IPS DF 4.7 (cell line): ENCODE measurements around the gene POLA2.
"Not testable (repeated sequence)": the region's sequence is repeated elsewhere in the genome, so short reads cannot be mapped to it uniquely, and the experiment has no call there.

ENCODE experiments used
- DNase-seq: peaks from one replicate; pipeline ENCODE4 v3.0.0-alpha.2; 2013; ENCODE audit warnings: low spot score; ENCODE audit errors: extremely low read depth

The POLA2 gene, protein sequence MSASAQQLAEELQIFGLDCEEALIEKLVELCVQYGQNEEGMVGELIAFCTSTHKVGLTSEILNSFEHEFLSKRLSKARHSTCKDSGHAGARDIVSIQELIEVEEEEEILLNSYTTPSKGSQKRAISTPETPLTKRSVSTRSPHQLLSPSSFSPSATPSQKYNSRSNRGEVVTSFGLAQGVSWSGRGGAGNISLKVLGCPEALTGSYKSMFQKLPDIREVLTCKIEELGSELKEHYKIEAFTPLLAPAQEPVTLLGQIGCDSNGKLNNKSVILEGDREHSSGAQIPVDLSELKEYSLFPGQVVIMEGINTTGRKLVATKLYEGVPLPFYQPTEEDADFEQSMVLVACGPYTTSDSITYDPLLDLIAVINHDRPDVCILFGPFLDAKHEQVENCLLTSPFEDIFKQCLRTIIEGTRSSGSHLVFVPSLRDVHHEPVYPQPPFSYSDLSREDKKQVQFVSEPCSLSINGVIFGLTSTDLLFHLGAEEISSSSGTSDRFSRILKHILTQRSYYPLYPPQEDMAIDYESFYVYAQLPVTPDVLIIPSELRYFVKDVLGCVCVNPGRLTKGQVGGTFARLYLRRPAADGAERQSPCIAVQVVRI

DNA sequence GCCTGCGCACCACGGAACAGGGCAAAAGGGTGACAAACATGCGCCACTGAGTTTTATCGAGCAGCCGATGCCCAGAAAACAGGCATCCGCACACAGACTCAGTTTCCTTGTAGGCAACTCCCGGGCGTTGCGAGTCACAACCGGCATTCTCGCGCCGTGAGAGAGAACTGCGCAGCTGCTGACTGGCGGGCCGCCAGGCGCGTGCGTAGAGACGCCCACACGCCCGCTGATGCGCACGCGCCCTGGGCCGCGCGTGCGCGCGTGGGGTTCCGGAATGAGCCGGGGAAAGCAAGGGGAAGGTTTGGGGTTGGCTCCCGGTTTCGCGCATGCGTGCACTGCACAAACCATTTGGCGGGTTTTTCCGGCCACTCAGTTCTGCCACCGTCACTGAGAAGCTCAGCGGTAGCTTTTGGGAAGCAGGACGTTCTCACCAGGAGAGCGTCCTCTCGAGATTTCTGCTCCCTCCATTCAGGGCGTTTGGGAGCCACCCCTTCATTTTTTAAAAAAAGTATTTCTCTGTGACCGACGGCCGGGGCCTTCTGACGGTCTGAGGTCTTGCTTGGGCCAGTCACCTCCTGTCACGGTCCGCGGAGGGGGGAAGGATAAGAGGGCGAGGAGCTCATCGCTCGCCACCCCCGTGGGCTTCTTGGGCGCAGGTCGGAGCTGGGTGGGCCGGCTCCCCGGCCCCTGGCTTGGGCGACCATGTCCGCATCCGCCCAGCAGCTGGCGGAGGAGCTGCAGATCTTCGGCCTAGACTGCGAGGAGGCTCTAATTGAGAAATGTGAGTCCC, at the start of gene POLA2:
POLA2 (plus strand) TSS at position 372 of the 790 bp plus-strand sequence; CDS start at position 703, 331 bp downstream.
- DNase-seq = no peak

GRCh38 chr11:65212226-65212801, 49.4 kb upstream of the POLA2 start:
- no peak for DNase-seq

DNA sequence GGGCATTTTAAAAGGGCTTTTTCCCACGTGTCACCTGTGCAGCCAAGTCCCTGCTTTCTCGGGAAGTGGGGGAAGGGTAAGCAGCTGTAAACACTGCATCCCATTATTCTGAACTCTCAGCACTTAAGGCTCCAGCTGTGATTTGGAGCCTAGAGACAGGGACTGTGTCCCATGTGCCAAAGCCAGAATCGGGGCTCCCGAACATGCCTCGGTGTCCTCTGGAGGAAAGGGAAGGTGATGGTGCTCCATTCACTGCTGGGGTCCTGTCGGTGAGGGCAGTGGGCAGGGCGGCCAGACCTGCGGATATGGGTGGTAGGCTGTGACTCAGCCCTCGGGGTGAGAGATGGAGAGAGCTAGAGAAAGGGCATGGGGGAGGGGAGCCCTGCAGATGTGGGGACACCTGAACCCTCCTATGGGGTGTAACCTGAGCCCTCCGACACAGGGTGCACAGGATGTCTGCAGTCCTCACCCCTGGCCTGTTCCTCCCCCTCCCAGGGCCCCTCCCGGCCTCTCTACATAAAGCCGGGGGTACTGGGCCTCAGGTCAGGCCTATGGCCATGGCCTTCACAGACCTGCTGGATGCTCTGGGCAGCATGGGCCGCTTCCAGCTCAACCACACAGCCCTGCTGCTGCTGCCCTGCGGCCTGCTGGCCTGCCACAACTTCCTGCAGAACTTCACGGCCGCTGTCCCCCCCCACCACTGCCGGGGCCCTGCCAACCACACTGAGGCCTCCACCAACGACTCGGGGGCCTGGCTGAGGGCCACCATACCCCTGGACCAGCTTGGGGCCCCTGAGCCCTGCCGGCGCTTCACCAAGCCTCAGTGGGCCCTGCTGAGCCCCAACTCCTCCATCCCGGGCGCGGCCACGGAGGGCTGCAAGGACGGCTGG, 48.2 kb upstream of the POLA2 start:
- no peak for DNase-seq

GRCh38 chr11:65214212-65214845, 47.4 kb upstream of the POLA2 start:
- DNase-seq = no peak

- no peak for DNase-seq
Observed at GRCh38 chr11:65215441-65216076, 46.2 kb upstream of the POLA2 start.

DNA sequence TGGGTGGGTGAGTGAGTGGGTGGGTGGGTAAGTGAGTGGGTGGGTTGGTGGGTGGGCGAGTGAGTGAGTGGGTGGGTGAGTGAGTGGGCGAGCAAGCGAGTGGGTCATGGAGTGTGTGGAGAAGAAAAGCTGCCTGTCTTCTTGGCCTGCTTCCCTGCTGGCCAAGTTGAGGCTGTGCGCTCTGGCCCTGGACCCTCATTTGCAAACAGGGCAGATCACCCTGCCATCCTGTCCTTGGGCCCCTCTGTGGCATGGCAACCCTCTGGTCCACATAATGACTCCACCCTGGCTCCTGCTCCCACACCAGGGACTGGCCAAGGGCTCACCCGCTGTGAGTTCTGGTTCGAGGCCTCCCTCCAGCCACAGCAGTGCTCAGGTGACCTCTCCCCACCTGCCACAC, 44.9 kb upstream of the POLA2 start:
- DNase-seq = no peak

DNA sequence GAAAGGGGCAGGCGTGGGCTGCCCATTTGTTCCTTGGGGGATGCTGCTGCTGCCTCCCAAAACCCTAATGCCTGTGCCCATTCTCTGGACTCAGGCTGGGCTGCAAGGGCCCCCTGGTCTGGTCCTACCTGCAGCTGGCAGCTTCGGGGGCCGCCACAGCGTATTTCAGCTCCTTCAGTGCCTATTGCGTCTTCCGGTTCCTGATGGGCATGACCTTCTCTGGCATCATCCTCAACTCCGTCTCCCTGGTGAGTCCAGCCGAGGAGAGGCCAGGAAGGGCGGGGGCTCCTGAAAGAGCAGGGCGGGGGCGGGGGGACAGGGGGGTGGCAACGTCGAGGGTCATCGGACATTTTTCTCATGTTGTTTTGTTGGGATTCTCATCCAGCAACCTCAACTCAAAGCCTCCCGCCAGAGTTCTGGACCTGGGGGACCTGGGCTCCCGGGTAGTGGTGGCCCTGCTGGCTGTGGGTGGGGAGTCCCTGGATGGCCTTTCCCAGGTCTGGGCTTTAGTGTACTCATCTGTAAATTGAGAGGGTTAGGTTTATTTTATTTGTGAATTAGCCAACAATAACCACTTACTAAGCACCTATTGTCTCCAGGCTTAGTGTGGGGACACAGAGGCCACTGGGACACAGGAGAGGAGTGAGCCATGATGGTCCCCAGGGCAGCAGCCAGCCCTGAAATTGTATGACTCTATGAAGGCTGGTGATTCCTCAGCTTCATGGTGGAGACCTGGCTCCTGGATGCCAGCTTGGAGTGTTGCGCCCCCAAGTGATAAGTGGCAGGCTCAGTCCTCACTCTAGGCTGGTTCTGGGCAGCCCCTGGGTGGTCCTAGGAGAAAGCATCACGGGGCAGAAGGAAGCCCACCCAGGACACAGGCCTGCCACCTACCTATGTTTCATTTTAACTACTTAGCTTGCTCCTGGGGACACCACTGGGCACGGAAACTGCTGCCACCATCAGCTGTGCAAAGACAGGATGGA, 44.0 kb upstream of the POLA2 start:
- no peak for DNase-seq

DNA sequence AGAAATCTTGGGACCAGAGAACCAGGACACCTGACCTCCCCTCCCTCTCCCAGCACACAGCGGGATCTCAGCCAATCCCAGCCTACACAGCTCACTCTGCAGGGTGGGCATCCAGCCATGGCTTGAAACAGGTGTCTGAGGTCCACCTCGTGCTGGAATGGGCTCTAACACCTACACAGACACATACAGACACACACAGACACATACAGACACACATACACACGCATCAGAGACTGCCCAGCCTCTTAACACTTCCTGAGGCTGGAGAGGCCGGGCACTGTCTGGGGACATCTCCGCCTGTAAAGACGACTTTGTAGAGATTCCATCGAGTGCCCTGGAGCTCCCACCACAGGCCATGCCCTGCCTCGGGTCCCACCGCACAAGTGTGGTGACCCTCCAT, 43.3 kb upstream of the POLA2 start:
- no peak for DNase-seq

GRCh38 chr11:65219930-65220213, 41.9 kb upstream of the POLA2 start:
- no peak for DNase-seq

- DNase-seq = no peak
Observed at GRCh38 chr11:65221026-65221425, 40.7 kb upstream of the POLA2 start.

DNA sequence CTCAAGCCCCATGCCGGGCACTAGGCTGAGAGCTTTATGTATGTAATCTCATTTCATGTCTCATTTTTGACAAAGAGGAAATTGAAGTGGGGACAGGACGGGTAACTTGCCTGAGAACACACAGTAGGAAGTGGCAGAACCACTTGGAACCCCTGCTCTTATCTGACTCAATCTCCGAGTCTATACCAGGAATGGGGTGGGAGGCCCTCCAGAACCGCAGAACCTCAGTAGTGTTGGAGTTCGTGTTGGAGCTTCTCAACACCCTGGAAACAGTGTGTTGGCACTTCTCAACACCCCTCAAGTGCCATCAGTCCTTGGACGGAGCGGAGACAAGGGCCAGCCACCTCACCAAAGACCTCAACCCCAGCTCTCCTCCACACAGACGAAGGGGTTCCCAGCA, 38.8 kb upstream of the POLA2 start:
- DNase-seq = no peak

GRCh38 chr11:65224930-65225278, 36.9 kb upstream of the POLA2 start:
- no peak for DNase-seq

DNA sequence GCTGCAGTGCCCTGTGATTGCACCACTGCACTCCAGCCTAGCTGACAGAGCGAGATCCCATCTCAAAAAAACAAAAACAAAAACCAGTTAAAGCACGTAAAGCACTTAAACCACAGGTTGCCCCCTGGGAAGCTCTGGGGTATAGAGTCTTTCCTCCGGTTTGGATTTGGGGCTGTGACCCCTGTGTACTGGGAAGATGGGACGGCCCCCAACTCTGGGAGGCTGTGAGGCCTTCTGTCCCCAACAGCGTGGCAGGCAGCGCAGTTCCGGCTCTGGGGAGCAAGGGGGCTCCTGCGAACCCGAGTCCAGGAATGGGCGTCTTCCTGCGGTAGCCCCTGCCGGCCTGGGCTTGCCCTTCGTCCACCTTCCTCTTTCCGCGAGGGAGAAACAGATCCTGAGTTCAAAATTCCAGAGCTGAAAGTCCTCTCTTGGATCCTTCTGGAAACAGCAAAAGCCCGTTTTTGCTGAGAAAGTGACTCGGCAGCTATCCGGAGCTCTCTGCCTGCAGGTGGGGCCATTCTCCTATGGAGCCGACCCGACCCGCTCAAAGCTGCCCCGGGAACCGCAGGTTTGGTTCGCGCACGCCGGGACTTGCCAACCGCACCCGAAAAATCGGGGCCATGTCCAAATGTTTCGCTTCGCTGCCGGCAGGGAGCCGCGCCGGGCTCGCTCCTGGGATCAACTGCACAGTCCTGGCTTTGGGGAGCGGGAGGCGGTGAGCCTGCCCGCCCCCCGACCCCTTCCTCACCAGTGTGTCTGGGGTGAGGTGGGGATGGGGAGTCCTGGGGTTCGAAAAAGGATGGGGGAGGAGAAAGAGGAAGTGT, 36.3 kb upstream of the POLA2 start:
- DNase-seq = no peak

DNA sequence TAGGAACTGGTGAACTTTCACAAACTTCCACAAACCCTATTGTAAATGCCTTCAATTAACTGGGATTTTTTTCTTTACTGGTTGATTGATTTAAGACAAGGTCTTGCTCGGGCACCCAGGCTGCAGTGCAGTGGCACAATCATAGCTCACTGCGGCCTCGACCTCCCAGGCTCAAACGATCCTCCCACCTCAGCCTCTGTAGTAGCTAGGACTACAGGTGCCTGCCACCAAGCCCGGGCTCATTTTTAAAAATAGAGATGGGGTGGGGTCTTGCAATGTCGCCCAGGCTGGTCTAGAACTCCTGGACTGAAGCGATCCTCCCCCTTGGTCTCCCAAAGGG, 35.7 kb upstream of the POLA2 start:
- DNase-seq = no peak

GRCh38 chr11:65227879-65228278, 33.9 kb upstream of the POLA2 start:
- no peak for DNase-seq

DNA sequence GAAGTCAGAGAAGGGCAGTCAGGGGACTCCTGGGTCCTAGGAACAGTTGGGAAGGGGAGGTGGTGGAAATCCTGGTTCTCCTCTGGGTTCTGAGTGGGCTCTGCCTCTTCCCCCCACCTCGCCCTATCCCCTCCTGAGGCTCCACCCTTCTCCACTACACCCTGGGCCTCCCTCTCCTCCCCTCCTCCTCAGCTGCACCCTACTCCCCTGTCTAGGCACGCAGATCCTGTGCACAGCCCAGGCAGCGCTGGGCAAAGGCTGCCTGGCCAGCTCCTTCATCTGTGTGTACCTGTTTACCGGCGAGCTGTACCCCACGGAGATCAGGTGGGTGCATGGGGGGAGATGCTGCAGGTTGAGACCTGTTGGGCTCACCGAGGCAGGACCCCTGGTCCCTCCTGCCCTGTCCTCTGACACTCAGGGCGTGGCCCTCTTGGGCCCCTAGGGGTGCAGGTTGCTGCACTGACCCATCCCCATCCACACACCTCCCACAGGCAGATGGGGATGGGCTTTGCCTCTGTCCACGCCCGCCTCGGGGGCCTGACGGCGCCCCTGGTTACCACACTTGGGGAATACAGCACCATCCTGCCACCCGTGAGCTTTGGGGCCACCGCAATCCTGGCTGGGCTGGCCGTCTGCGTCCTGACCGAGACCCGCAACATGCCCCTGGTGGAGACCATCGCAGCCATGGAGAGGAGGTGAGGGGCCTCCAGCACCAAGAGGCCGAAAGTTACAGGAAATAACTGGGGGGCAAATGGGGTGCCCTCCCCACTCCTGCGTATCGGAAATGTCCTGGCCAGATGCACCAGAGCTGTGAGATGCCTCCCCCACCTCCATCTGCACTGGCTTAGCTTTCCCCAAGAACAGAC, 25.3 kb upstream of the POLA2 start:
- no peak for DNase-seq

GRCh38 chr11:65238302-65238701, 23.5 kb upstream of the POLA2 start:
- DNase-seq = not testable (repeated sequence)
